ENCODE data around the gene SMARCA2.
A peak's percentile ranks its signal among the peaks of the same experiment; 100 is the strongest.

Gene SMARCA2

DNA sequence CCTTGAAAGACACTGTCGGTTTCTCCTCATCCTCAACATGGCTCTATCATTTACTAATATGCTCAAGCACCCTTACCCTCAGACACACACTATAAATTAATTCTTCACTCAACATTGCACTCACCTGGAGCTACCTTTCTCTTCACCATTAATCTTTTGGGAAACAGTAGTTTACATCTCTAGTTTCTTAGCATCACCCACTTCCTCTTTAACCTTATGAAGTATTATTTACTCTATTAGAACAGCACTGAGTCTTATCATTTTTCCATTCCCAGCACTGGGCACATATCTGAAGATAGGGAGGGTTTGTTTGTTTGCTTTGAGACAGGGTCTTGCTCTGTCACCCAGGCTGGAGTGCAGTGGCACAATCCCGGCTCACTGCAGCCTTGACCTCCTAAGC lies 213.5 kb downstream of the SMARCA2 start:
- H3K4me3 ChIP-seq (ENCODE audit: low read length) = no peak overlapping the region
- WGBS = 96% methylated on average over 2 of the region's 2 CpGs
- H3K9ac ChIP-seq (ENCODE audit: low read depth, low read length) = no peak overlapping the region
- H3K4me1 ChIP-seq (ENCODE audit: insufficient read depth, low read length) = no peaks in the 10 kb centered on the region
- H3K36me3 ChIP-seq (ENCODE audit: insufficient read depth, low read length) = no peaks in the 10 kb centered on the region; the same call in 1 of the 2 replicates
- H3K27me3 ChIP-seq (ENCODE audit: insufficient read depth, low read length) = no peaks in the 10 kb centered on the region
- no peak overlapping the region for H3K27ac ChIP-seq (ENCODE audit: low read depth, low read length)
- peaks cover 5% of the 10 kb centered on the region for H3K9me3 ChIP-seq (ENCODE audit: insufficient read depth, low read depth, low read length)

DNA sequence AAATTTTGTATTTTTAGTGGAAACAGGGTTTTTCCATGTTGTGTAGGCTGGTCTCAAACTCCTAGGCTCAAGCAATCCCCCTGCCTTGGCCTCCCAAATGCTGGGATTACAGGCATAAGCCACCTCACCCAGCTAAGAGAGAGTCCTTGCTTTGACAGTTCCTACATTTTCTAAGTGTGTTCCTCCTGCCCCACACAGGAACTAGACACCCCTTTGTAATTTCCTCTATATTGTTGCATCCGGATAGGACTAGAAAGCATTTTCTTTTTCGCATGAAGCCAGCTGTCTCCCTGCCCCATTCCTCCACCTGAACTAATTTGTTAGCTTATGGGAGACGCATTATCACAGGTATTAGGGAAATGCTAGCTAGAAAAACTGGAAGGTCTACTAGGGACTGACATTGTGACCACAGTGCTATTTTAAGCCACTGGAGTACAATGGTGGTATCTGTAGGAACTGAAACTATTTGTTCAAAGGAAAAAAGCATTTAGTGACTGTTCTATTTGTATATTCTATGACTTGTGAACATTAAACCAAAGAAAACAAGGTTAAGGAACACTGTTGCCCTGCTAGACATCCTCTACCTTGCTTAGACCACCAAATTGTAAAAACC lies 214.1 kb downstream of the SMARCA2 start:
- H3K4me1 ChIP-seq (ENCODE audit: insufficient read depth, low read length) = no peaks in the 10 kb centered on the region
- H3K27ac ChIP-seq (ENCODE audit: low read depth, low read length) = no peak overlapping the region
- peaks cover 4% of the 10 kb centered on the region; the same call in 1 of the 2 replicates for H3K9me3 ChIP-seq (ENCODE audit: insufficient read depth, low read depth, low read length)
- H3K36me3 ChIP-seq (ENCODE audit: insufficient read depth, low read length) = no peaks in the 10 kb centered on the region; the same call in 1 of the 2 replicates
- H3K27me3 ChIP-seq (ENCODE audit: insufficient read depth, low read length) = no peaks in the 10 kb centered on the region
- H3K9ac ChIP-seq (ENCODE audit: low read depth, low read length) = no peak overlapping the region
- 99% methylated on average over 3 of the region's 3 CpGs for WGBS
- H3K4me3 ChIP-seq (ENCODE audit: low read length) = no peak overlapping the region

DNA sequence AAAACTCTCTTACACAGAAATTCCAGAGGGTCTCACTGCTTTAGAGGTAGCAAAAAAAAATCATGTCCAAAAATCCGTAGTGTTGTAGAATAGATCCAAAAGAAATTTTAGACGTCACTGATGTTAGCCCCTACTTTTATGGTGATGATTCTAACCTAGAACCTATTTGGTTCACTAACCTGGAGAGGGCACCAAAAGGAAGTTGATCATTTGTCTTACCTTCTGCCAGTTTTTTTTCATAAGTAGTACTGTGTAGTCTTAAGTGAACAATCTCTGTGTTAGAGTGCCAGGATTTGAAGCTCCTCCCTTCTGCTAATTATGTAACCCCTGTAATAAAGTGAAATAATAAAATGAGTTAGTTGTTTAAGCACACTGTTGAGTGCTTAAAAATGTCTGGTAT lies 215.2 kb downstream of the SMARCA2 start:
- no peak overlapping the region for H3K27ac ChIP-seq (ENCODE audit: low read depth, low read length)
- H3K4me3 ChIP-seq (ENCODE audit: low read length) = no peak overlapping the region
- H3K9ac ChIP-seq (ENCODE audit: low read depth, low read length) = no peak overlapping the region
- no peaks in the 10 kb centered on the region for H3K4me1 ChIP-seq (ENCODE audit: insufficient read depth, low read length)
- no peaks in the 10 kb centered on the region; the same call in 1 of the 2 replicates for H3K36me3 ChIP-seq (ENCODE audit: insufficient read depth, low read length)
- H3K27me3 ChIP-seq (ENCODE audit: insufficient read depth, low read length) = no peaks in the 10 kb centered on the region
- WGBS = 91% methylated on average over 2 of the region's 2 CpGs
- peaks cover 4% of the 10 kb centered on the region; the same call in 1 of the 2 replicates for H3K9me3 ChIP-seq (ENCODE audit: insufficient read depth, low read depth, low read length)

DNA sequence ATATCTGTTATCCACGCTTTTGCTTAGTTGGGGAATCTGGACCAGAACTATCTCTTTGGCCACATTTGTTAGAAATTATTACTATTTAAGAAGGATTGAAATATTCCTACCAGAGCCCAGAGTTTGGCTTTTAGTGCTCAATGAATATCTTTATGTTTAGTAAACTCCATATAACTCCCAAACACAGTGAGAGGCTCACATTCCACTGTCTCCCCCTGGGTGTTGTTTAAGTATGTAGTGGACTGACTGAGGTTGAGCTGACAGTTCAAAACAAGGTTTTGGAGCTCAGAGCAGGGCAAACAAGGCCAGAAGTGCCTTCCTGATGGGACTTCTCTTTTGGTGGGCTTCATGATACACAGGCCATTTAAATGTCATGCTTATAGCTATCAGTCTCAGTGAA lies 216.0 kb downstream of the SMARCA2 start:
- WGBS = 88% methylated on average over 1 of the region's 1 CpG
- Histone ChIP-seq H3K9me3 (ENCODE audit: insufficient read depth, low read depth, low read length) (peaks cover 4% of the 10 kb centered on the region; the same call in 1 of the 2 replicates), H3K27ac (ENCODE audit: low read depth, low read length) (no peak overlapping the region), H3K4me1 (ENCODE audit: insufficient read depth, low read length) (no peaks in the 10 kb centered on the region), H3K36me3 (ENCODE audit: insufficient read depth, low read length) (no peaks in the 10 kb centered on the region; the same call in 1 of the 2 replicates), H3K4me3 (ENCODE audit: low read length) (no peak overlapping the region), H3K9ac (ENCODE audit: low read depth, low read length) (no peak overlapping the region), H3K27me3 (ENCODE audit: insufficient read depth, low read length) (no peaks in the 10 kb centered on the region)

DNA sequence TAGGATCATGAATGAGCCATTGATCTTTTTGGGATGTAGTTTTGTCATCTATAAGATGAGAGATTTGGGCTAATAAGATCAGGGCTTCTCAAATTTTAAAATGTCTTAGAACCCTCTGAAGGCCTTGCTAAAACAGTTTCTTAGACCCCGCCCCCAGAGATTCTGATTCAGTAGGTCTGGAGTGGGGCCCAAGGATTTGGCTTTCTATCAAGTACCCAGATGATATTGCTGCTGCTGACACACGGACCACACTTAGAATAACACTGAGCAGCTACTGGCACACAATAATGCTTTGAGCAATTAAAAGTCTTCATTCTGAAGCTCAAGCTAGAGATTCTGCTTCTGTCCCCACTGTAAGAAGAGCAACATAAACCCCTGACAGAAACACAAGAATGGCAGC lies 216.7 kb downstream of the SMARCA2 start:
- Histone ChIP-seq H3K9me3 (ENCODE audit: insufficient read depth, low read depth, low read length) (peaks cover 4% of the 10 kb centered on the region; the same call in 1 of the 2 replicates), H3K36me3 (ENCODE audit: insufficient read depth, low read length) (no peaks in the 10 kb centered on the region; the same call in 1 of the 2 replicates), H3K27me3 (ENCODE audit: insufficient read depth, low read length) (no peaks in the 10 kb centered on the region), H3K4me3 (ENCODE audit: low read length) (no peak overlapping the region), H3K27ac (ENCODE audit: low read depth, low read length) (no peak overlapping the region), H3K9ac (ENCODE audit: low read depth, low read length) (no peak overlapping the region), H3K4me1 (ENCODE audit: insufficient read depth, low read length) (no peaks in the 10 kb centered on the region)
- 93% methylated on average over 2 of the region's 2 CpGs for WGBS

DNA sequence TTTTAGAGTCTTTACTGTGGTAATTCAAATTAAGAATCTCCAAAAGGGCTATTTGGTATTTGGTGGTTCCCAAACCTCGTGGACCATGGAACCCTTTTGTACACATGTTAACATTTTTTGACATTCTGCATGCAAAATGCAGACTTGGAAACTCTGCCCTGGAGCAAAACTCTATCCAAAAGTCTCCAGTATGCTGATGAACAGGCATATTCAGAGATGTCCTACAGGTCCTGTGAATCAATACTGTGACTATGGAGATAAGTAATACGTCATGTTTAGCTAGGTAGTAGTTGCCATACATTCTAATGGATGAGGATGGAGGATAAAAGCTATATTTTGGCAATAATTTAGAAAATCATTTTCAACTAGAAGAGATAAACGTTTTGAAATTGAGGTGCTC lies 218.1 kb downstream of the SMARCA2 start:
- no peak overlapping the region for H3K27ac ChIP-seq (ENCODE audit: low read depth, low read length)
- no peaks in the 10 kb centered on the region; the same call in 1 of the 2 replicates for H3K36me3 ChIP-seq (ENCODE audit: insufficient read depth, low read length)
- H3K9ac ChIP-seq (ENCODE audit: low read depth, low read length) = no peak overlapping the region
- H3K4me3 ChIP-seq (ENCODE audit: low read length) = no peak overlapping the region
- peaks cover 4% of the 10 kb centered on the region; the same call in 1 of the 2 replicates for H3K9me3 ChIP-seq (ENCODE audit: insufficient read depth, low read depth, low read length)
- H3K27me3 ChIP-seq (ENCODE audit: insufficient read depth, low read length) = no peaks in the 10 kb centered on the region
- WGBS = 87% methylated on average over 3 of the region's 3 CpGs
- no peaks in the 10 kb centered on the region for H3K4me1 ChIP-seq (ENCODE audit: insufficient read depth, low read length)

DNA sequence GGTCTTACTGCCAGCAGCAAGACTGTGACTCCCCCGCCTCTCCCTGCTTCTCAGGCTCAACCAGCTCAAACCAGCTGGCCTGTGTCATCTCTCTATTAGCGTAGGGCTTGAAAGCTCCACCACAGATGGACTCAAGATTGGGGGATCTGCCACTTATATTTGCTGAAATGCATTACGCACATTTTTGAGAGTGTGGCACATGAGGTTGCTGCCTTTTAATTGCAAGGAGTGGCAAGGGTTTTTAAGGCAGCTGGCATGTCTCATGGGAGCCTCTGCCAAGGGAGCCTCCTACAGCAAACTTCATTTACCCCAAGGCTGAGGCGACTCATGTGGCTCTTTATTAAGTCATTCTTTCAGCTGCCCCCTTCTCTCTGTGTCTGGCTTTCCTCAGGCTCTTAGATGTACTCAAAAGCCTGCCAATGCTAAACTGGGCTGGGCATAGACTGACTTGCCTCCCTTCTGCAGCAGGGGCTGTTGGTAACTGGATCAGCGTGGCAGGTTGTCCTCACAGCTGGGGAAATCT lies 219.3 kb downstream of the SMARCA2 start:
- WGBS = 88% methylated on average over 5 of the region's 5 CpGs
- Histone ChIP-seq H3K27me3 (ENCODE audit: insufficient read depth, low read length) (no peaks in the 10 kb centered on the region), H3K9ac (ENCODE audit: low read depth, low read length) (no peak overlapping the region), H3K36me3 (ENCODE audit: insufficient read depth, low read length) (no peaks in the 10 kb centered on the region; the same call in 1 of the 2 replicates), H3K9me3 (ENCODE audit: insufficient read depth, low read depth, low read length) (peaks cover 4% of the 10 kb centered on the region; the same call in 1 of the 2 replicates), H3K4me3 (ENCODE audit: low read length) (no peak overlapping the region), H3K4me1 (ENCODE audit: insufficient read depth, low read length) (no peaks in the 10 kb centered on the region), H3K27ac (ENCODE audit: low read depth, low read length) (no peak overlapping the region)

DNA sequence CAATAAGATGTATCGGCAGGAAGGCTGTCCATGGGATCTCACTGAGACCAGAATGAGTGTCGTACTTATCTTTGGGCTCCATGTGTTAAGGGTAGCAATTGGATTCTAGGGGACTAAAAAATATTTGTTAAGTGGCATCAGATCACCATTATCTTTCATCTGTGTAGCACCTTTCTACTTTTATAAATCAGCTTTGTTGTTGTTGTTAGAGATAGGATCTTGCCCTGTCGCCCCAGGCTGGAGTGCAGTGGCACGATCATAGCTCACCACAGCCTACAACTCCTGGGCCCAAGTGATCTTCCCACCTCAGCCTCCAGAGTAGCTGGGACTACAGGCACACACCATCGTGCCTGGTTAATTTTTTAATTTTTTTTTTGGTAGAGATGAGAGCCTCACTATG lies 220.5 kb downstream of the SMARCA2 start:
- Histone ChIP-seq H3K36me3 (ENCODE audit: insufficient read depth, low read length) (no peaks in the 10 kb centered on the region), H3K4me3 (ENCODE audit: low read length) (no peak overlapping the region), H3K4me1 (ENCODE audit: insufficient read depth, low read length) (peaks cover 4% of the 10 kb centered on the region; the same call in 1 of the 2 replicates), H3K27ac (ENCODE audit: low read depth, low read length) (no peak overlapping the region), H3K9ac (ENCODE audit: low read depth, low read length) (no peak overlapping the region), H3K27me3 (ENCODE audit: insufficient read depth, low read length) (no peaks in the 10 kb centered on the region), H3K9me3 (ENCODE audit: insufficient read depth, low read depth, low read length) (peaks cover under 1% of the 10 kb centered on the region; the same call in 1 of the 2 replicates)
- 94% methylated on average over 4 of the region's 5 CpGs for WGBS

DNA sequence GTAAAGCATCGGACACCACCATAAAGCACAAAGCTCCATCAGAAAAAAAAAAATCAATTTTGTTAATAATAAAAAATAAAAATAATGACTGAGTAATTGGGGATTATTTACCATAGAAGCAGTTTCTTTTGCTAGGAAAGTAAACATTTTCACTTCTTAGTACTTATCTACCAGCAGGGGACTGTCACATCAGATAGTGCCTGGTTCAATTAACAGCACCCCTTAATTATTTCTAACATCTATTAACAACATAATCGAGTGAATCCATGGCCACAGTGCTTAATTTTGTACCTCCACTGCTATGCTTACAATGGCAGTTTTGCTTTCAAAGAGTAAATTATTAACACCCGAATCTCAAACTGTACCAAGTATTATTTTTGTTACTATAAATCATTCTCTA lies 221.7 kb downstream of the SMARCA2 start:
- no peaks in the 10 kb centered on the region for H3K27me3 ChIP-seq (ENCODE audit: insufficient read depth, low read length)
- no peak overlapping the region for H3K9ac ChIP-seq (ENCODE audit: low read depth, low read length)
- 91% methylated on average over 2 of the region's 3 CpGs for WGBS
- no peak overlapping the region for H3K27ac ChIP-seq (ENCODE audit: low read depth, low read length)
- no peaks in the 10 kb centered on the region for H3K9me3 ChIP-seq (ENCODE audit: insufficient read depth, low read depth, low read length)
- H3K4me3 ChIP-seq (ENCODE audit: low read length) = no peak overlapping the region
- peaks cover 10% of the 10 kb centered on the region; the same call in 1 of the 2 replicates for H3K4me1 ChIP-seq (ENCODE audit: insufficient read depth, low read length)
- no peaks in the 10 kb centered on the region for H3K36me3 ChIP-seq (ENCODE audit: insufficient read depth, low read length)

DNA sequence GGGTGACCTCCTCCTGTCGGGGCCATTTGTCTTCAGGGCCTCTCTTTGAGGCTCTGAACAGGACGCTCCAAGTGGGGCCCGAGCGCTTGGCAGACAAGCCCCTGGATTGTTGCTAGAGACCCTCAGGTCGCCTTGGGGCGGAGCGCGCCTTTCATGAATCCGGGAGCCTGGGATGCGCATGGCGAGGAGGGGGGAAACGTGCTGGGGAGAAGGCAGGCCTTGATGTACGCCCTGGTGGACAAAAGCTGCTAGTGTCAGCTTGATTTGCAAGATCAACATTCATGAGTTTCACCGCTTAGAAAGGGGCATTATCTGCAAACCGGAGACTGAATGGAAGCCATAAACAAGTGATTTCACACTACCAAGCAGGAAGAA lies 226.3 kb downstream of the SMARCA2 start:
- peaks cover 24% of the 10 kb centered on the region for H3K4me1 ChIP-seq (ENCODE audit: insufficient read depth, low read length)
- peaks cover 5% of the 10 kb centered on the region for H3K9me3 ChIP-seq (ENCODE audit: insufficient read depth, low read depth, low read length)
- 2% methylated on average over 15 of the region's 15 CpGs for WGBS
- H3K36me3 ChIP-seq (ENCODE audit: insufficient read depth, low read length) = 0 out of 2 replicates have a peak, but pooled peaks cover 4% of the 10 kb centered on the region
- H3K9ac ChIP-seq (ENCODE audit: low read depth, low read length) = peak overlapping the region; percentile 71
- H3K4me3 ChIP-seq (ENCODE audit: low read length) = peak overlapping the region; percentile 54
- peak overlapping the region; percentile 85 for H3K27ac ChIP-seq (ENCODE audit: low read depth, low read length)
- no peaks in the 10 kb centered on the region for H3K27me3 ChIP-seq (ENCODE audit: insufficient read depth, low read length)

DNA sequence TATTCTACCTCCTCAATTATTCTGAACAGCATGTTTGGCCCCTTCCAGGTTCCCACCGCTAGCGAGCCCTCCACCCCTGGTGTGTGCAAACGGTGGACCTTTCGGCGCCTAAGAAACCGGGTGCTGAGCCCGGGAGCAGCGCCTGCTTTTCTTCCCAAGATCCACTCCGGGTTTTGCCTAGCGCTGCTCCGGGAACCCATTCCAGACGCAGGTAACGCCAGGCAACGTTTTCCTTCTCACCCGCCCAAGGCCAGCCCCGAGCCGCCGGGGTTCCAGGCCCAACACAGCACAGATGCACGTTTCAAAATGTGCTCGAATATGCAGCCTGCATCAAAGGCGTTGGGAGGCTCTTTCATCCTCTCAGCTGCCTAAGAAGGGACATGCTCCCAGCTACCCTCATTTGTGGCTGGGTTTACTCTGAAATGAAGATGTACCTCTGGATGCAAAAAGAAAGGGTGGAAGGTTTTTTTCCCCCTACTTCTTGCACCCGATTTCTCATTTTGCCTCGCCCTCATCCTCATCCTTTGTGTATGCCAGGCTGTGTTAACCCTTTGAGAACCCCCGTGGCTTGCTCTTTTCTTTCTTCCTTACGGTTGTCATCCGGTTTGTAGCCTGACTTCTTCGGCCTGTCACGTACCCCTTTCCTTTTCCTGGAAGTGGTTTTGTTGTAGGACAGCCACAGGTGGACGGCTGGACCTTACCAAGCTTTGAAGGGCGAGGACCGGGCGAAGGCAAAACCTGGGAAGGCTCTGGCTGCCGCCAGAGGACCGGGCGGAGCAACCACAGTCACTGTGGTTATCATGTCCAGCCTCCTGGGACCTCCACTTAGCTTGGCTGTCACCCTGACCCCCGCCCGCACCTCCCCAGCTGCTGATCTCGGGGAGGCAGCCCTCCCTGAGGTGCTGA lies 226.9 kb downstream of the SMARCA2 start:
- Histone ChIP-seq H3K4me3 (ENCODE audit: low read length) (peak overlapping the region; percentile 54), H3K4me1 (ENCODE audit: insufficient read depth, low read length) (peaks cover 24% of the 10 kb centered on the region), H3K27ac (ENCODE audit: low read depth, low read length) (peak overlapping the region; percentile 85), H3K36me3 (ENCODE audit: insufficient read depth, low read length) (0 out of 2 replicates have a peak, but pooled peaks cover 4% of the 10 kb centered on the region), H3K9me3 (ENCODE audit: insufficient read depth, low read depth, low read length) (peaks cover 5% of the 10 kb centered on the region), H3K27me3 (ENCODE audit: insufficient read depth, low read length) (no peaks in the 10 kb centered on the region), H3K9ac (ENCODE audit: low read depth, low read length) (peak overlapping the region; percentile 83)
- 4% methylated on average over 38 of the region's 38 CpGs for WGBS

Measured in HUES64 (cell line).